Mucosa of descending colon (tissue), 3 donors: ENCODE measurements around the gene HDHD5. TPM values are rescaled to one million over a fixed set of nuclear protein-coding genes. Genes with fewer than 3 reads are reported as not detected.
A peak's percentile ranks its signal among the peaks of the same experiment; 100 is the strongest.
"Not testable (repeated sequence)": the region's sequence is repeated elsewhere in the genome, so short reads cannot be mapped to it uniquely, and the experiment has no call there.

ENCODE experiments used
- ATAC-seq: fragments of 200-7000 bp; cut with Tn5 transposase; one replicate; pipeline ENCODE4 v1.9.1; 2020; ENCODE audit warnings: mild to moderate bottlenecking, moderate library complexity
- DNase-seq, 3 donors: peaks; one replicate each; pipeline ENCODE4 v3.0.0-alpha.2; 2020
- H3K36me3 ChIP-seq: fragments of 200-600 bp; one replicate; pipeline ENCODE4 v1.8.0; 2021; ENCODE audit warnings: low read depth, mild to moderate bottlenecking
- H3K4me1 ChIP-seq: fragments of 200-600 bp; one replicate; pipeline ENCODE4 v1.8.0; 2021; ENCODE audit warnings: low read depth, mild to moderate bottlenecking
- H3K4me3 ChIP-seq: fragments of 200-600 bp; one replicate; pipeline ENCODE4 v1.8.0; 2021; ENCODE audit warnings: mild to moderate bottlenecking
- H3K9me3 ChIP-seq: fragments of 200-600 bp; one replicate; pipeline ENCODE4 v1.8.0; 2021; ENCODE audit warnings: mild to moderate bottlenecking
- intact Hi-C, 2 donors: fragments of 100-400 bp; cut with DNase I in 1 of 2; cut with micrococcal nuclease in 1 of 2; formaldehyde crosslinking; loops; one replicate each; pipeline versions ENCODE4 v1.11.0 to v1.11.1; 2022; cut with DNase I, micrococcal nuclease
- total RNA-seq, 3 donors: library from RNA; stranded (reverse); fragmentation: NEBNext Ultra II Directional in 2 of 3; extraction: Animal tissue kit (Norgen Biotek cat#: 25700) in 2 of 3; gene quantifications; one replicate each; pipeline versions ENCODE4 v1.2.1 to v1.2.4, GENCODE V29; 2021 to 2023
- TF ChIP-seq, protein P1 (sequence below): fragments of 200-600 bp; IDR thresholded peaks from one replicate; pipeline ENCODE4 v1.8.0; 2022; ENCODE audit warnings: antibody characterized with exemption, mild to moderate bottlenecking
- donor health status: DM: no; HTN: no; CAD: no; lungs with moderate emphysema.
- donor health status: DM: no; HTN: no; CAD: no.
- donor health status: DM: no; HTN: yes; CAD: no.

The HDHD5 gene
- total RNA-seq, 3 donors from 2014 or later, result 31.0 to 36.1 (median 32.6) TPM

DNA sequence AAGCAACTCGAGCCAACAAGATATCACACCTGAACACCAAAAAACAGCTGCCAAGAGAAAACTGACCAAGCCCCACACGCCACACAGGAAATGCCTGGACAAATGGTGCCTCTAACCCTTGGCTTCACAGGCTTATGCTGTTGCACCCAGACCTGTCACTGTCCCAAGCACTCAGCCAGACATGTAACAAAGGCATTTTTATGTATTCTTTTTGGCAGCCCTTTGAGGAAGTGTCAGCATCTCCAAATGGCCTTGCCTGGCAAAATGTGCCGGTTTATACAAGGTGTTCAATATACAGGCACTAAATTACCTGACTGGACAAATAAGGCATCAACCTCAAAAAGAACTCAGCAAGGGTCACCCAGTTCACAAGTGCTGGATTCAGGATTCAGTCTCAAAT, 6.1 kb downstream of the HDHD5 start:
- intact Hi-C loops, result no loop called here
- Histone ChIP-seq H3K36me3 (no peaks in the 10 kb centered on the region), H3K4me1 (peaks cover 41% of the 10 kb centered on the region), H3K9me3 (no peaks in the 10 kb centered on the region), H3K4me3 (no peak overlapping the region)
- DNase-seq (peak in 1 of 3 donors; percentile 54), ATAC-seq (peak; percentile 84)
- TF ChIP-seq, protein P1, sequence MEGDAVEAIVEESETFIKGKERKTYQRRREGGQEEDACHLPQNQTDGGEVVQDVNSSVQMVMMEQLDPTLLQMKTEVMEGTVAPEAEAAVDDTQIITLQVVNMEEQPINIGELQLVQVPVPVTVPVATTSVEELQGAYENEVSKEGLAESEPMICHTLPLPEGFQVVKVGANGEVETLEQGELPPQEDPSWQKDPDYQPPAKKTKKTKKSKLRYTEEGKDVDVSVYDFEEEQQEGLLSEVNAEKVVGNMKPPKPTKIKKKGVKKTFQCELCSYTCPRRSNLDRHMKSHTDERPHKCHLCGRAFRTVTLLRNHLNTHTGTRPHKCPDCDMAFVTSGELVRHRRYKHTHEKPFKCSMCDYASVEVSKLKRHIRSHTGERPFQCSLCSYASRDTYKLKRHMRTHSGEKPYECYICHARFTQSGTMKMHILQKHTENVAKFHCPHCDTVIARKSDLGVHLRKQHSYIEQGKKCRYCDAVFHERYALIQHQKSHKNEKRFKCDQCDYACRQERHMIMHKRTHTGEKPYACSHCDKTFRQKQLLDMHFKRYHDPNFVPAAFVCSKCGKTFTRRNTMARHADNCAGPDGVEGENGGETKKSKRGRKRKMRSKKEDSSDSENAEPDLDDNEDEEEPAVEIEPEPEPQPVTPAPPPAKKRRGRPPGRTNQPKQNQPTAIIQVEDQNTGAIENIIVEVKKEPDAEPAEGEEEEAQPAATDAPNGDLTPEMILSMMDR, result no peak

DNA sequence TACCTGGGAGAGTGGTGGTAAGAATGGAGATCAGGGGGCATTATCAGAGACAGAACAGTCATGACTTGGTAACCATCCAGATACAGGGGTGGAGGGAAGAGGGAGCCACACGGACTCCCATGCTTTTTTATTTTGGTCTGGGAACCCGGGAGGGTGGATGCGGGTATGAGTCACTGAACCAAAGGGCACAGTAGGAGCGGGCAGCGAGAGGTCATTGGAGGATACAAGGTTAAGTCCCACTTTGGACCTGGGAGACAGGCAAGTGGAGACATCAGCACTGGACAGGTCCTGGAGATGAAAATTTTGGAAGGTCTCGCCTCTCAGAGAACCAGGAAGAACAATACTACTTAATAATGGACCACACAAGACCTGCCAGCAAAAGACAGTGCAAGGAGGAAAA, 6.7 kb downstream of the HDHD5 start:
- TF ChIP-seq, protein P1, result no peak
- no peaks in the 10 kb centered on the region for H3K9me3 ChIP-seq
- H3K4me3 ChIP-seq, result no peak overlapping the region
- no peaks in the 10 kb centered on the region for H3K36me3 ChIP-seq
- intact Hi-C loops, result no loop called here
- H3K4me1 ChIP-seq, result peaks cover 35% of the 10 kb centered on the region
- ATAC-seq (peak; percentile 14), DNase-seq (no peak)

- DNase-seq (peak in 2 of 3 donors; percentile 80 to 85), ATAC-seq (peak; percentile 89)
- H3K36me3 ChIP-seq, result no peaks in the 10 kb centered on the region
- intact Hi-C loops, result no loop called here
- H3K9me3 ChIP-seq, result no peaks in the 10 kb centered on the region
- H3K4me1 ChIP-seq, result peaks cover 27% of the 10 kb centered on the region
- no peak overlapping the region for H3K4me3 ChIP-seq
- TF ChIP-seq, protein P1, result no peak
Measured at GRCh38 chr22:17149076-17149815, 9.8 kb downstream of the HDHD5 start.

DNA sequence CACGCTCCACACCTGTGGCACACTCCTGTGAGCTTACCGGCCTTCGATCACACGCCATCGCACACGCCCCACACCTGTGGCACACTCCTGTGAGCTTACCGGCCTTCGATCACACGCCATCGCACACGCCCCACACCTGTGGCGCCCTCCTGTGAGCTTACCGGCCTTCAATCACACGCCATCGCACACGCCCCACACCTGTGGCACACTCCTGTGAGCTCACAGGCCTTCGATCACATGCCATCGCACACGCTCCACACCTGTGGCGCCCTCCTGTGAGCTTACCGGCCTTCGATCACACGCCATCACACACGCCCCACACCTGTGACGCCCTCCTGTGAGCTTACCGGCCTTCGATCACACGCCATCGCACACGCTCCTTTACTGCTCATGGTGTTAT, 11.6 kb downstream of the HDHD5 start:
- intact Hi-C loops, H3K4me3 ChIP-seq, ATAC-seq, H3K36me3 ChIP-seq, DNase-seq, H3K9me3 ChIP-seq: not testable (repeated sequence)
- H3K4me1 ChIP-seq, result peaks cover 14% of the 10 kb centered on the region

GRCh38 chr22:17145021-17145680, 13.9 kb downstream of the HDHD5 start:
- peaks cover 10% of the 10 kb centered on the region for H3K4me1 ChIP-seq
- TF ChIP-seq, protein P1, result no peak
- intact Hi-C loops, result no loop called here
- no peak overlapping the region for H3K4me3 ChIP-seq
- no peaks in the 10 kb centered on the region for H3K36me3 ChIP-seq
- no peaks in the 10 kb centered on the region for H3K9me3 ChIP-seq
- ATAC-seq (no peak), DNase-seq (no peak)

- H3K4me3 ChIP-seq, result no peak overlapping the region
- peaks cover 3% of the 10 kb centered on the region for H3K4me1 ChIP-seq
- TF ChIP-seq, protein P1, result no peak
- no peak for DNase-seq
- H3K36me3 ChIP-seq, result no peaks in the 10 kb centered on the region
- intact Hi-C loops, result no loop called here
- H3K9me3 ChIP-seq, result no peaks in the 10 kb centered on the region
- no peak for ATAC-seq
Measured at GRCh38 chr22:17143826-17144225, 15.3 kb downstream of the HDHD5 start.
